SK-MEL-5 (cell line): ENCODE measurements around the gene SEC24D. TPM values are rescaled to one million over a fixed set of nuclear protein-coding genes. Genes with fewer than 3 reads are reported as not detected.

Source experiments
- DNase-seq: peaks from one replicate; pipeline ENCODE4 v3.0.0-alpha.2; 2016; ENCODE audit warnings: low read depth, low spot score
- in situ Hi-C: cut with HindIII; loops from 2 replicates; pipeline ENCODE4 v1.10.0; 2016; ENCODE audit warnings: low sequenced_read_pairs, high pct_unique_total_duplicates, low pct_unique_long_range_greater_than_20kb
- total RNA-seq: library from RNA; depleted of rRNA; stranded (reverse); fragments of >200 nt; shearing (Covaris generic); gene quantifications from 2 replicates; pipeline ENCODE4 v1.2.3, GENCODE V29; 2014

The SEC24D gene
- total RNA-seq, 1 experiment from 2014 or later = 10.3 TPM

- peak; percentile 63 for DNase-seq
These were observed 70.5 kb downstream of the SEC24D start for GRCh38 chr4:118765399-118765798.

GRCh38 chr4:118762730-118763477, 73.0 kb downstream of the SEC24D start:
- in situ Hi-C loops = no loop called here
- no peak for DNase-seq

More at GRCh38 chr4:118765399-118765798, 70.5 kb downstream of the SEC24D start:
- in situ Hi-C loops = no loop called here

GRCh38 chr4:118762155-118762554, 73.8 kb downstream of the SEC24D start:
- in situ Hi-C loops = no loop called here
- no peak for DNase-seq

GRCh38 chr4:118761397-118762016, 74.4 kb downstream of the SEC24D start:
- no peak for DNase-seq
- in situ Hi-C loops = no loop called here

- in situ Hi-C loops = no loop called here
- no peak for DNase-seq
These were observed 75.4 kb downstream of the SEC24D start for GRCh38 chr4:118760493-118760892.

- DNase-seq = no peak
- in situ Hi-C loops = no loop called here
These were observed 75.8 kb downstream of the SEC24D start for GRCh38 chr4:118760092-118760491.

GRCh38 chr4:118759481-118759880, 76.4 kb downstream of the SEC24D start:
- in situ Hi-C loops = no loop called here
- no peak for DNase-seq

GRCh38 chr4:118758293-118758692, 77.6 kb downstream of the SEC24D start:
- in situ Hi-C loops = no loop called here
- no peak for DNase-seq

GRCh38 chr4:118757761-118758251, 78.1 kb downstream of the SEC24D start:
- in situ Hi-C loops = no loop called here
- DNase-seq = no peak

GRCh38 chr4:118756958-118757357, 79.0 kb downstream of the SEC24D start:
- DNase-seq = no peak
- in situ Hi-C loops = no loop called here

- no peak for DNase-seq
- in situ Hi-C loops = no loop called here
These were observed 79.5 kb downstream of the SEC24D start for GRCh38 chr4:118756429-118756828.

- in situ Hi-C loops = no loop called here
- no peak for DNase-seq
These were observed 80.3 kb downstream of the SEC24D start for GRCh38 chr4:118755438-118756226.

GRCh38 chr4:118754890-118755289, 81.0 kb downstream of the SEC24D start:
- in situ Hi-C loops = no loop called here
- DNase-seq = no peak

GRCh38 chr4:118753685-118754084, 82.2 kb downstream of the SEC24D start:
- in situ Hi-C loops = no loop called here
- no peak for DNase-seq

GRCh38 chr4:118753096-118753495, 82.8 kb downstream of the SEC24D start:
- in situ Hi-C loops = no loop called here

GRCh38 chr4:118752551-118752950, 83.4 kb downstream of the SEC24D start:
- in situ Hi-C loops = no loop called here
- DNase-seq = no peak

More at GRCh38 chr4:118753096-118753495, 82.8 kb downstream of the SEC24D start:
- DNase-seq = no peak

- in situ Hi-C loops = no loop called here
- DNase-seq = no peak
These were observed 84.2 kb downstream of the SEC24D start for GRCh38 chr4:118751629-118752323.
